Measurements from ENCODE around the gene JMJD1C. TPM values are rescaled to one million over a fixed set of nuclear protein-coding genes. Genes with fewer than 3 reads are reported as not detected.

JMJD1C gene
- total and polyA plus RNA-seq, 10 of the 15 experiments (the other 5 are each of a cell fraction or from before 2014, with no cell fraction given), result 31.2 to 83.3 (median 49.5) TPM

DNA sequence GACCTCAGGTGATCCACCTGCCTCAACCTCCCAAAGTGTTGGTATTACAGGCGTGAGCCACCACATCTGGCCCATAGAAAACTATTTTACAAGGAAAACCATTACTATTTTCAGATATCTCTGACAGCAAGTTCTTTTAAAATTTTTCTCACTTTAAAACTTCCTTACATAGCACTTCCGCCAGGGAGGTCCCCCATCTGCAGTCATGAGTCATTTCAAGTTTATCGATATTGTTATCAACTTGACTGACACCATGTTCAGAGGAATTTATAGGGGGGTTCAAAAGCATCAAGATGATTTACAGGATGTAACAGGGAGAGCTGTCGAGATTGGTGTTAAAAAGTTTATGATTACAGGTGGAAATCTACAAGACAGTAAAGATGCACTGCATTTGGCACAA is 243.8 kb downstream of the JMJD1C start (continued):
- TF ChIP-seq, protein P1, sequence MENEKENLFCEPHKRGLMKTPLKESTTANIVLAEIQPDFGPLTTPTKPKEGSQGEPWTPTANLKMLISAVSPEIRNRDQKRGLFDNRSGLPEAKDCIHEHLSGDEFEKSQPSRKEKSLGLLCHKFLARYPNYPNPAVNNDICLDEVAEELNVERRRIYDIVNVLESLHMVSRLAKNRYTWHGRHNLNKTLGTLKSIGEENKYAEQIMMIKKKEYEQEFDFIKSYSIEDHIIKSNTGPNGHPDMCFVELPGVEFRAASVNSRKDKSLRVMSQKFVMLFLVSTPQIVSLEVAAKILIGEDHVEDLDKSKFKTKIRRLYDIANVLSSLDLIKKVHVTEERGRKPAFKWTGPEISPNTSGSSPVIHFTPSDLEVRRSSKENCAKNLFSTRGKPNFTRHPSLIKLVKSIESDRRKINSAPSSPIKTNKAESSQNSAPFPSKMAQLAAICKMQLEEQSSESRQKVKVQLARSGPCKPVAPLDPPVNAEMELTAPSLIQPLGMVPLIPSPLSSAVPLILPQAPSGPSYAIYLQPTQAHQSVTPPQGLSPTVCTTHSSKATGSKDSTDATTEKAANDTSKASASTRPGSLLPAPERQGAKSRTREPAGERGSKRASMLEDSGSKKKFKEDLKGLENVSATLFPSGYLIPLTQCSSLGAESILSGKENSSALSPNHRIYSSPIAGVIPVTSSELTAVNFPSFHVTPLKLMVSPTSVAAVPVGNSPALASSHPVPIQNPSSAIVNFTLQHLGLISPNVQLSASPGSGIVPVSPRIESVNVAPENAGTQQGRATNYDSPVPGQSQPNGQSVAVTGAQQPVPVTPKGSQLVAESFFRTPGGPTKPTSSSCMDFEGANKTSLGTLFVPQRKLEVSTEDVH (IDR thresholded peaks at IDR 0.05; ENCODE audit: low read depth, partially characterized antibody), result no peak
- no peak for TF ChIP-seq ESRRA (IDR thresholded peaks at IDR 0.05; ENCODE audit: low read length)

DNA sequence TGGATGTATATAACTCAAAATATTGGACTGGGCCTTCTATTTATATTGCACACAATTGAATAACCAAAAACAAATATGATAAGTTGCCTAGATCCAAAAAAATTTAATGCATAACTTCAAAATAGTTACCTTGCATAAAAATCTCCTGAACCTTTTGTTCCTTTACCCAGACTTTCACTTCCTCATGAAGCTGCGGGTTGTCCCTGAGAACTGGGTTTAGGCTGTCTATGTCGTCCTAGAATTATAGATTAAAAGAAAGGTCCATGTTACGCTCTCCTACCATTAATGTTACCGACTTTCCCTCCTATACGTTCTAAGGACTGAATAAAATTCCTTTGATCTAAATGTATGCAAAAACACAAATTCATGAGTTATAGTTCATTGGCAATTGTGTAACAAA is 246.0 kb downstream of the JMJD1C start:
- ChIA-PET POLR2A (interaction anchor here (1.0 to 1.4 kb wide), 2 partner anchors 11 to 45 kb away, joined by 3 to 4 read pairs; no protein-coding TSS in a partner anchor), RAD21 (ENCODE audit: unreplicated experiment) (interaction anchor here (0.6 to 1.3 kb wide), 4 partner anchors 9 to 410 kb away, joined by 3 read pairs; no protein-coding TSS in a partner anchor), CTCF (interaction anchor here (0.6 to 7.8 kb wide), 6 partner anchors 32 to 619 kb away, joined by 3 to 90 read pairs (median 4); no protein-coding TSS in a partner anchor), SMC1A (ENCODE audit: uncharacterized antibody, unreplicated experiment) (interaction anchor here (0.8 to 5.1 kb wide), 11 partner anchors 8 to 500 kb away, joined by 3 to 63 read pairs (median 4); no protein-coding TSS in a partner anchor)
- Histone ChIP-seq H4K20me1 (ENCODE audit: control insufficient read depth, insufficient read depth) (no peaks in the 10 kb centered on the region), H2AFZ (ENCODE audit: control insufficient read depth, low read depth, low read length) (no peak overlapping the region), H3K36me3 (ENCODE audit: control insufficient read depth in 2 of 2, insufficient read depth in 2 of 2, low read length in 1 of 2) (peaks cover 0 to 8% of the 10 kb centered on the region in 2 experiments; a peak in 2 of 4 replicates), H3K4me1 (ENCODE audit: control insufficient read depth, insufficient read depth, low read length) (peaks cover 5% of the 10 kb centered on the region; the same call in 1 of the 2 replicates), H3K27ac (ENCODE audit: control insufficient read depth, insufficient read depth) (no peak overlapping the region), H3K9me3 (replicated peaks; ENCODE audit: control insufficient read depth, insufficient read depth, low read length) (peaks cover 2% of the 10 kb centered on the region; the same call in 2 of the 3 replicates), H3K27me3 (replicated peaks in 1 of 2; ENCODE audit: control insufficient read depth in 2 of 2, insufficient read depth in 2 of 2, low read length in 1 of 2) (no peaks in the 10 kb centered on the region), H3K9ac (ENCODE audit: control insufficient read depth, insufficient read depth, low read length) (no peak overlapping the region), H3K79me2 (ENCODE audit: control insufficient read depth, insufficient read depth, low read length) (peaks cover 49% of the 10 kb centered on the region), H3K4me2 (ENCODE audit: control insufficient read depth, insufficient read depth) (no peak overlapping the region), H3K4me3 (no peak overlapping the region)
- TF ChIP-seq SPI1 (IDR thresholded peaks at IDR 0.05; ENCODE audit: borderline replicate concordance, insufficient read depth, low read depth, low read length) (peak; percentile 83), IKZF1 (conservative IDR thresholded peaks at IDR 0.05) (peak; percentile 30; the same call in 1 of the 2 replicates), TCF7 (IDR thresholded peaks at IDR 0.05; ENCODE audit: borderline replicate concordance) (no peak)
- TF ChIP-seq, protein P2, sequence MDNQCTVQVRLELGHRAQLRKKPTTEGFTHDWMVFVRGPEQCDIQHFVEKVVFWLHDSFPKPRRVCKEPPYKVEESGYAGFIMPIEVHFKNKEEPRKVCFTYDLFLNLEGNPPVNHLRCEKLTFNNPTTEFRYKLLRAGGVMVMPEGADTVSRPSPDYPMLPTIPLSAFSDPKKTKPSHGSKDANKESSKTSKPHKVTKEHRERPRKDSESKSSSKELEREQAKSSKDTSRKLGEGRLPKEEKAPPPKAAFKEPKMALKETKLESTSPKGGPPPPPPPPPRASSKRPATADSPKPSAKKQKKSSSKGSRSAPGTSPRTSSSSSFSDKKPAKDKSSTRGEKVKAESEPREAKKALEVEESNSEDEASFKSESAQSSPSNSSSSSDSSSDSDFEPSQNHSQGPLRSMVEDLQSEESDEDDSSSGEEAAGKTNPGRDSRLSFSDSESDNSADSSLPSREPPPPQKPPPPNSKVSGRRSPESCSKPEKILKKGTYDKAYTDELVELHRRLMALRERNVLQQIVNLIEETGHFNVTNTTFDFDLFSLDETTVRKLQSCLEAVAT (IDR thresholded peaks at IDR 0.05), result peak; percentile 40; the same call in 1 of the 2 replicates
- 69% methylated on average over 5 of the region's 5 CpGs for WGBS (ENCODE audit: insufficient coverage, insufficient replicate concordance, low lambda C conversion rate, missing lambda C conversion rate)
- no TSS peak for BruUV-seq (replicated peaks)
- DNase-seq (ENCODE audit: low read depth, low spot score) (no peak), ATAC-seq (no peak), FAIRE-seq (no peak)
- intact Hi-C loops (cut with micrococcal nuclease; ENCODE audit: unreplicated experiment) (loop anchor here (5.0 kb wide), 2 partner anchors 138 to 248 kb away; partner anchors contain the start of gene JMJD1C), in situ Hi-C loops (cut with MboI) (no loop called here)

All from GM12878 (cell line).